Astrocyte (in vitro differentiated cells and primary cell): ENCODE measurements around the gene PTTG1. TPM values are rescaled to one million over a fixed set of nuclear protein-coding genes. Genes with fewer than 3 reads are reported as not detected.
A peak's percentile ranks its signal among the peaks of the same experiment; 100 is the strongest.

Source experiments
- DNase-seq: peaks from one replicate; pipeline ENCODE4 v3.0.0-alpha.2; 2010; ENCODE audit warnings: low read depth
- FAIRE-seq: peaks from 2 replicates; lab custom pipeline; 2011; peaks lifted over from hg19 to GRCh38; lab: Jason Lieb, UNC
- H2AFZ ChIP-seq: 2 replicates; pipeline ENCODE4 v1.6.0; 2012; ENCODE audit warnings: low read depth, low read length, inconsistent platforms
- H3K27ac ChIP-seq: 2 replicates; pipeline ENCODE4 v1.5.1; 2011; ENCODE audit warnings: low read depth, low read length, inconsistent platforms
- H3K27me3 ChIP-seq: 2 replicates; pipeline ENCODE4 v1.6.0; 2011; ENCODE audit warnings: low read length, inconsistent platforms; ENCODE audit not compliant: insufficient read depth
- H3K36me3 ChIP-seq: 2 replicates; pipeline ENCODE4 v1.5.1; 2011; ENCODE audit warnings: low read length, inconsistent platforms; ENCODE audit not compliant: insufficient read depth
- H3K4me1 ChIP-seq: 2 replicates; pipeline ENCODE4 v1.5.1; 2011; ENCODE audit warnings: low read length, inconsistent platforms; ENCODE audit not compliant: insufficient read depth
- H3K4me2 ChIP-seq: 2 replicates; pipeline ENCODE4 v1.6.0; 2012; ENCODE audit warnings: low read length, inconsistent platforms
- H3K4me3 ChIP-seq: 2 replicates; pipeline ENCODE4 v1.5.1; 2011; ENCODE audit warnings: low read depth, mild to moderate bottlenecking, low read length, inconsistent platforms; ENCODE audit not compliant: insufficient read depth
- H3K79me2 ChIP-seq: 2 replicates; pipeline ENCODE4 v1.6.0; 2012; ENCODE audit warnings: mild to moderate bottlenecking, low read length, inconsistent platforms; ENCODE audit not compliant: insufficient read depth
- H3K9ac ChIP-seq: 2 replicates; pipeline ENCODE4 v1.6.0; 2012; ENCODE audit warnings: mild to moderate bottlenecking, low read length, inconsistent platforms
- H3K9me3 ChIP-seq: 2 replicates; pipeline ENCODE4 v1.5.1; 2012; ENCODE audit warnings: low read depth, mild to moderate bottlenecking, low read length, inconsistent platforms; ENCODE audit not compliant: insufficient read depth
- H4K20me1 ChIP-seq: 2 replicates; pipeline ENCODE4 v1.6.0; 2012; ENCODE audit warnings: low read length, inconsistent platforms; ENCODE audit not compliant: insufficient read depth
- H3K27ac Mint-ChIP-seq: one replicate; pipeline ENCODE4 v1.8.0; 2021; ENCODE audit warnings: mild to moderate bottlenecking, mixed read lengths; ENCODE audit not compliant: unreplicated experiment
- H3K27me3 Mint-ChIP-seq: one replicate; pipeline ENCODE4 v1.8.0; 2021; ENCODE audit warnings: low read depth, mixed read lengths; ENCODE audit not compliant: unreplicated experiment
- H3K36me3 Mint-ChIP-seq: one replicate; pipeline ENCODE4 v1.8.0; 2021; ENCODE audit warnings: low read depth, mixed read lengths; ENCODE audit not compliant: unreplicated experiment
- H3K4me1 Mint-ChIP-seq: one replicate; pipeline ENCODE4 v1.8.0; 2021; ENCODE audit warnings: low read depth, mixed read lengths; ENCODE audit not compliant: unreplicated experiment
- H3K4me3 Mint-ChIP-seq: one replicate; pipeline ENCODE4 v1.8.0; 2021; ENCODE audit warnings: mild to moderate bottlenecking, moderate library complexity, mixed read lengths; ENCODE audit not compliant: unreplicated experiment
- H3K9me3 Mint-ChIP-seq: one replicate; pipeline ENCODE4 v1.8.0; 2021; ENCODE audit warnings: mild to moderate bottlenecking, mixed read lengths; ENCODE audit not compliant: unreplicated experiment
- CTCF ChIP-seq: IDR thresholded peaks from 2 replicates; pipeline ENCODE4 v1.5.1; 2011; ENCODE audit warnings: low read depth, mild to moderate bottlenecking, inconsistent platforms, low read length, moderate library complexity; ENCODE audit not compliant: insufficient read depth
- EZH2 ChIP-seq: IDR thresholded peaks from 2 replicates; pipeline ENCODE4 v1.6.1; 2012; ENCODE audit warnings: mild to moderate bottlenecking, low read length, inconsistent platforms; ENCODE audit not compliant: insufficient read depth
- microRNA-seq: library from miRNA; unstranded; fragments of <30 nt; microRNA quantifications from one replicate; pipeline ENCODE4 v1.2.0, GENCODE V29; 2020
- total RNA-seq: library from RNA; stranded (reverse); gene quantifications from 2 replicates; pipeline ENCODE4 v1.2.1, GENCODE V29; 2021

Gene PTTG1
- total RNA-seq, 1 donor from 2014 or later, result 20.4 TPM

GRCh38 chr5:160477266-160477970 is 55.8 kb downstream of the PTTG1 start:
- H3K36me3 Mint-ChIP-seq, result no peaks in the 10 kb centered on the region
- TF ChIP-seq EZH2 (no peak), CTCF (no peak)
- no peaks in the 10 kb centered on the region for H3K27me3 ChIP-seq
- no peak overlapping the region for H3K4me3 Mint-ChIP-seq
- no peak for FAIRE-seq
- H3K27ac ChIP-seq, result peak overlapping the region; percentile 47
- no peaks in the 10 kb centered on the region for H3K79me2 ChIP-seq
- no peak overlapping the region for H3K9ac ChIP-seq
- peak overlapping the region; percentile 0 for H2AFZ ChIP-seq
- H3K27ac Mint-ChIP-seq, result no peak overlapping the region
- peaks cover 10% of the 10 kb centered on the region for H3K4me1 Mint-ChIP-seq
- H3K36me3 ChIP-seq, result no peaks in the 10 kb centered on the region
- H3K4me3 ChIP-seq, result no peak overlapping the region
- H3K9me3 Mint-ChIP-seq, result no peaks in the 10 kb centered on the region
- no peaks in the 10 kb centered on the region for H4K20me1 ChIP-seq
- no peak for DNase-seq
- H3K4me2 ChIP-seq, result peak overlapping the region; percentile 55
- H3K9me3 ChIP-seq, result no peaks in the 10 kb centered on the region
- H3K27me3 Mint-ChIP-seq, result no peaks in the 10 kb centered on the region
- peaks cover 27% of the 10 kb centered on the region for H3K4me1 ChIP-seq

- no peaks in the 10 kb centered on the region for H3K36me3 ChIP-seq
- no peak overlapping the region for H3K4me2 ChIP-seq
- Mint-ChIP-seq H3K4me1 (peaks cover 10% of the 10 kb centered on the region), H3K27ac (no peak overlapping the region), H3K27me3 (no peaks in the 10 kb centered on the region), H3K36me3 (no peaks in the 10 kb centered on the region), H3K9me3 (no peaks in the 10 kb centered on the region), H3K4me3 (no peak overlapping the region)
- no peaks in the 10 kb centered on the region for H3K27me3 ChIP-seq
- no peak overlapping the region for H2AFZ ChIP-seq
- no peak overlapping the region for H3K9ac ChIP-seq
- H3K4me3 ChIP-seq, result no peak overlapping the region
- FAIRE-seq, result no peak
- peaks cover 27% of the 10 kb centered on the region for H3K4me1 ChIP-seq
- no peak for TF ChIP-seq EZH2
- no peaks in the 10 kb centered on the region for H3K9me3 ChIP-seq
- no peaks in the 10 kb centered on the region for H3K79me2 ChIP-seq
- DNase-seq, result no peak
- no peaks in the 10 kb centered on the region for H4K20me1 ChIP-seq
- H3K27ac ChIP-seq, result peak overlapping the region; percentile 5
Measured at GRCh38 chr5:160478163-160478562, 56.5 kb downstream of the PTTG1 start.

Small RNAs within 50 kb of the gene (microRNA-seq; reads per million reads assigned to microRNA genes)
- gene MIR3142, result not detected

Other genes with a start within 250 kb of the PTTG1 start
- gene FABP6, start 192.3 kb upstream of the PTTG1 start, total RNA-seq, result 0.53 TPM in 1 of 2 replicates, not detected in the other
- gene CCNJL, start 109.3 kb upstream of the PTTG1 start, total RNA-seq, result 12.5 and 15.7 TPM in 2 replicates
- 0.62 and 0.64 TPM in 2 replicates for gene C1QTNF2, start 51.2 kb upstream of the PTTG1 start, total RNA-seq
- 1.7 and 2.1 TPM in 2 replicates for gene FAM200C, start 21.8 kb upstream of the PTTG1 start, total RNA-seq
- 46.1 and 48.4 TPM in 2 replicates for gene SLU7, start 2.8 kb upstream of the PTTG1 start, total RNA-seq